K562 (cell line): ENCODE results near the gene ACADM. TPM values are rescaled to one million over a fixed set of nuclear protein-coding genes. Genes with fewer than 3 reads are reported as not detected.

ENCODE experiments used
- ATAC-seq: fragments of 200-7000 bp; cut with Tn5 transposase; 3 replicates; pipeline ENCODE4 v1.9.1; 2020; ENCODE audit warnings: moderate library complexity
- BruUV-seq: library from RNA; stranded (reverse); fragments of 400-500 nt; replicated peaks from 2 replicates; lab custom pipeline; 2021; lab: Mats Ljungman, UMichigan
- CTCF ChIA-PET: fragments of 300-600 bp; formaldehyde crosslinking; extraction: SDS; loops from one replicate; lab custom pipeline; 2021; ENCODE audit warnings: low intra/inter-chr PET ratio; lab: Yijun Ruan, JAX
- POLR2A ChIA-PET: fragments of 300-600, 350-650 bp; sonication (Branson Sonifier 250); formaldehyde crosslinking; extraction: SDS; loops from one replicate; lab custom pipeline; 2021; ENCODE audit warnings: antibody characterized with exemption, inconsistent platforms; lab: Yijun Ruan, JAX
- DNase-seq, 4 experiments: peaks; one replicate each; pipeline versions ENCODE4 v3.0.0 to v3.0.0-alpha.2; 2011 to 2018; ENCODE audit warnings: low spot score in 3 of 4, mixed read lengths in 3 of 4; ENCODE audit errors: extremely low read depth in 1 of 4
- FAIRE-seq: peaks from 2 replicates; lab custom pipeline; 2011; peaks lifted over from hg19 to GRCh38; lab: Jason Lieb, UNC
- H2AFZ ChIP-seq: 2 replicates; pipeline ENCODE4 v1.6.0; 2011; ENCODE audit warnings: low read depth, low read length, control low read depth, inconsistent platforms
- H3K27ac ChIP-seq: fragments of 200-600 bp; 3 replicates; pipeline ENCODE4 v1.8.0; 2011; ENCODE audit warnings: low read depth, mild to moderate bottlenecking, control low read depth, inconsistent platforms, low read length, moderate library complexity, mixed read lengths; ENCODE audit errors: extremely low read depth
- H3K27me3 ChIP-seq, 2 experiments: fragments of 300-600 bp in 1 of 2; 2 replicates in 1 of 2; 3 replicates in 1 of 2; pipeline versions ENCODE4 v1.6.0 to v1.8.0; 2011; ENCODE audit warnings: inconsistent platforms in 2 of 2, low read length in 2 of 2, mild to moderate bottlenecking in 1 of 2, mixed read lengths in 1 of 2, moderate library complexity in 1 of 2; ENCODE audit not compliant: control insufficient read depth in 2 of 2, insufficient read depth in 2 of 2
- H3K36me3 ChIP-seq: fragments of 300-600 bp; 3 replicates; pipeline ENCODE4 v1.8.0; 2011; ENCODE audit warnings: mild to moderate bottlenecking, low read length, inconsistent platforms; ENCODE audit not compliant: control insufficient read depth, insufficient read depth
- H3K4me1 ChIP-seq, 2 experiments: fragments of 200-600 bp in 1 of 2; replicated peaks in 1 of 2; 2 replicates in 1 of 2; 3 replicates in 1 of 2; pipeline versions ENCODE4 v1.5.1 to v1.8.0; 2011; ENCODE audit warnings: inconsistent platforms in 2 of 2, low read length in 2 of 2, mild to moderate bottlenecking in 1 of 2, mixed read lengths in 1 of 2, moderate library complexity in 1 of 2; ENCODE audit not compliant: control insufficient read depth in 2 of 2, insufficient read depth in 2 of 2
- H3K4me2 ChIP-seq: 2 replicates; pipeline ENCODE4 v1.6.1; 2011; ENCODE audit warnings: low read length, control low read depth, inconsistent platforms, mixed read lengths; ENCODE audit not compliant: insufficient read depth
- H3K4me3 ChIP-seq: fragments of 200-600 bp; sonication (generic), shearing (Covaris generic); 2 replicates; pipeline ENCODE4 v1.5.1; 2016; ENCODE audit warnings: control low read depth, inconsistent platforms
- H3K79me2 ChIP-seq: fragments of 200-600 bp; 3 replicates; pipeline ENCODE4 v1.8.0; 2011; ENCODE audit warnings: low read length, inconsistent platforms; ENCODE audit not compliant: control insufficient read depth, insufficient read depth
- H3K9ac ChIP-seq, 2 experiments: 2 replicates each; pipeline versions ENCODE4 v1.6.0 to v1.6.1; 2011; ENCODE audit warnings: low read depth in 2 of 2, low read length in 2 of 2, control low read depth in 1 of 2, inconsistent platforms in 1 of 2, mild to moderate bottlenecking in 1 of 2, mixed read lengths in 1 of 2; ENCODE audit not compliant: insufficient read depth in 1 of 2
- H3K9me1 ChIP-seq: one replicate; pipeline ENCODE4 v1.6.0; 2011; ENCODE audit warnings: inconsistent platforms, mild to moderate bottlenecking, low read length, moderate library complexity; ENCODE audit not compliant: control insufficient read depth, insufficient read depth
- H3K9me3 ChIP-seq: replicated peaks from 2 replicates; pipeline ENCODE4 v1.5.1; 2011; ENCODE audit warnings: low read depth, low read length, inconsistent platforms; ENCODE audit not compliant: control insufficient read depth, insufficient read depth
- H4K20me1 ChIP-seq: replicated peaks from 2 replicates; pipeline ENCODE4 v1.6.1; 2011; ENCODE audit warnings: low read length, inconsistent platforms, mixed read lengths; ENCODE audit not compliant: control insufficient read depth, insufficient read depth
- ATF3 ChIP-seq, 2 experiments: fragments of 450-650 bp in 1 of 2; sonication (generic) in 1 of 2; formaldehyde crosslinking in 1 of 2; IDR thresholded peaks in 1 of 2; conservative IDR thresholded peaks in 1 of 2; 2 replicates each; pipeline versions ENCODE4 v1.6.1 to v1.8.1; 2016 to 2023; ENCODE audit warnings: mild to moderate bottlenecking in 2 of 2, moderate library complexity in 2 of 2, inconsistent platforms in 1 of 2, missing genetic modification reagents in 1 of 2
- BACH1 ChIP-seq: fragments of 200-800 bp; sonication (Bioruptor generic); IDR thresholded peaks from 2 replicates; pipeline ENCODE4 v1.6.1; 2016; ENCODE audit warnings: missing genetic modification characterization, missing compliant biosample characterization
- BCOR ChIP-seq: fragments of 450-650 bp; IDR thresholded peaks from 2 replicates; pipeline ENCODE4 v1.6.1; 2016
- FOSL1 ChIP-seq: fragments of 200-800 bp; sonication (Bioruptor generic); conservative IDR thresholded peaks from 2 replicates; pipeline ENCODE4 v1.6.1; 2016; ENCODE audit warnings: missing genetic modification characterization, missing compliant biosample characterization
- FOXA1 ChIP-seq: fragments of 450-650 bp; IDR thresholded peaks from 2 replicates; pipeline ENCODE4 v1.6.1; 2016; ENCODE audit warnings: mild to moderate bottlenecking, borderline replicate concordance
- GATA2 ChIP-seq: sonication (generic); formaldehyde crosslinking; IDR thresholded peaks from 2 replicates; pipeline ENCODE4 v1.4.0; 2020; ENCODE audit warnings: mild to moderate bottlenecking, missing genetic modification reagents
- HDAC2 ChIP-seq: fragments of 450-650 bp; IDR thresholded peaks from 2 replicates; pipeline ENCODE4 v1.6.1; 2016; ENCODE audit warnings: mild to moderate bottlenecking
- JUND ChIP-seq, 2 experiments: IDR thresholded peaks; 2 replicates in 1 of 2; 3 replicates in 1 of 2; pipeline ENCODE4 v1.6.1; 2011; ENCODE audit warnings: borderline replicate concordance in 2 of 2, low read depth in 2 of 2, low read length in 2 of 2, improper control_type of control experiment in 1 of 2, missing biosample characterization in 1 of 2, missing genetic modification characterization in 1 of 2, missing genetic modification reagents in 1 of 2
- MAFF ChIP-seq: IDR thresholded peaks from 2 replicates; pipeline ENCODE4 v1.6.1; 2012; ENCODE audit warnings: low read length, improper control_type of control experiment
- RFX1 ChIP-seq: fragments of 450-650 bp; IDR thresholded peaks from 2 replicates; pipeline ENCODE4 v1.6.1; 2016; ENCODE audit warnings: mild to moderate bottlenecking, moderate library complexity
- SLC30A9 ChIP-seq: fragments of 250-450 bp; sonication (Bioruptor Pico); IDR thresholded peaks from 2 replicates; pipeline ENCODE4 v1.8.0; 2022; ENCODE audit warnings: mild to moderate bottlenecking, moderate library complexity
- SMARCE1 ChIP-seq: fragments of 450-650 bp; IDR thresholded peaks from 2 replicates; pipeline ENCODE4 v1.7.1; 2016; ENCODE audit warnings: mild to moderate bottlenecking
- ZBTB33 ChIP-seq: sonication (generic); formaldehyde crosslinking; IDR thresholded peaks from 2 replicates; pipeline ENCODE4 v1.8.1; 2023; ENCODE audit warnings: mild to moderate bottlenecking, missing genetic modification reagents
- ZNF561 ChIP-seq: fragments of 450-650 bp; formaldehyde crosslinking; conservative IDR thresholded peaks from 2 replicates; pipeline ENCODE4 v1.4.0; 2020; ENCODE audit warnings: mild to moderate bottlenecking, moderate library complexity
- WGBS: fragments of 100-300 bp; shearing (Covaris generic); methylation state at CpG from one replicate; pipeline ENCODE4 v1.1.6; 2016; ENCODE audit warnings: low coverage, mixed read lengths; ENCODE audit not compliant: insufficient coverage; ENCODE audit errors: missing lambda C conversion rate; 5-methylcytosine and 5-hydroxymethylcytosine counted together
- in situ Hi-C: fragments of 300-500 bp; cut with MboI; formaldehyde crosslinking; loops from 4 replicates; pipeline ENCODE4 v1.15.0; 2018; ENCODE audit warnings: inconsistent platforms, mixed read lengths
- intact Hi-C: fragments of 100-400 bp; cut with micrococcal nuclease; formaldehyde crosslinking; loops from 2 replicates; pipeline ENCODE4 v1.14.2; 2022
- polyA plus RNA-seq, 8 experiments: library from polyadenylated mRNA; depleted of rRNA in 4 of 8; stranded (reverse) in 5 of 8; unstranded in 3 of 8; fragments of >200 nt; fragmentation: Nextera tagmentation in 2 of 8; fragmentation: Illumina TruSeq in 1 of 8; extraction: Ambion mirVana in 2 of 8; extraction: Trizol in 1 of 8; gene quantifications; 2 replicates each; pipeline versions ENCODE4 v1.2.1 to v1.2.3, GENCODE V29; 2011 to 2014; ENCODE audit warnings: inconsistent platforms in 1 of 8, missing spikeins in 1 of 8
- total RNA-seq, 7 experiments: library from RNA; depleted of rRNA in 6 of 7; stranded (reverse); fragments of >200 nt in 6 of 7; fragmentation: Illumina TruSeq in 2 of 7; extraction: Trizol in 2 of 7; gene quantifications; 2 replicates each; pipeline versions ENCODE4 v1.2.1 to v1.2.3, GENCODE V29; 2011 to 2021; ENCODE audit warnings: low replicate concordance in 1 of 7
- TF ChIP-seq, protein P1 (sequence below): fragments of 450-650 bp; IDR thresholded peaks from 2 replicates; pipeline ENCODE4 v1.7.0; 2016; ENCODE audit warnings: borderline replicate concordance

ACADM gene
- total and polyA plus RNA-seq, 9 of the 15 experiments (the other 6 are each of a cell fraction or from before 2014, with no cell fraction given), result 82.5 to 156 (median 123) TPM

- TF ChIP-seq ATF3 (IDR thresholded peaks at IDR 0.05), result peak; percentile 51; the same call in 1 of the 2 replicates
- no peak for TF ChIP-seq ATF3 (CRISPR knock-in tag; conservative IDR thresholded peaks at IDR 0.05)
- TF ChIP-seq SMARCE1, result peak; percentile 64; the same call in 1 of the 2 replicates
- TF ChIP-seq BACH1 (tag), result no peak
- TF ChIP-seq RFX1, result no peak
- 0 out of 2 replicates have a peak, but pooled peaks have one; percentile 15 for TF ChIP-seq FOSL1 (tag)
- peak; percentile 68; the same call in 1 of the 2 replicates for TF ChIP-seq JUND (IDR thresholded peaks at IDR 0.05; ENCODE audit: borderline replicate concordance, low read depth, low read length)
- TF ChIP-seq JUND (tag; IDR thresholded peaks at IDR 0.05; ENCODE audit: borderline replicate concordance, low read depth, low read length), result peak; percentile 35; the same call in 1 of the 3 replicates
Observed at GRCh38 chr1:75791022-75791421, 66.5 kb downstream of the ACADM start (continued).

GRCh38 chr1:75792091-75792490 is 67.6 kb downstream of the ACADM start:
- H3K4me3 ChIP-seq, result no peak overlapping the region; the same call in 1 of the 2 replicates
- peaks cover 93% of the 10 kb centered on the region for H3K36me3 ChIP-seq
- POLR2A ChIA-PET, result no interaction called here
- H3K27ac ChIP-seq, result peak overlapping the region; percentile 18; the same call in 1 of the 3 replicates
- H3K9ac ChIP-seq, result peak overlapping the region in 1 of 2 experiments; percentile 95; a peak in 1 of 4 replicates
- no peak for ATAC-seq
- WGBS, result 83% methylated on average over 3 of the region's 3 CpGs
- H3K4me2 ChIP-seq, result peak overlapping the region; percentile 29; the same call in 1 of the 2 replicates
- peaks cover 74% of the 10 kb centered on the region for H3K79me2 ChIP-seq
- no peak overlapping the region for H2AFZ ChIP-seq
- no peak for FAIRE-seq
- CTCF ChIA-PET, result no interaction called here
- DNase-seq, result no peak
- in situ Hi-C loops, result no loop called here
- intact Hi-C loops, result no loop called here
- H3K9me3 ChIP-seq, result no peaks in the 10 kb centered on the region
- no peaks in the 10 kb centered on the region for H3K9me1 ChIP-seq
- no TSS peak for BruUV-seq
- H4K20me1 ChIP-seq, result peaks cover 62% of the 10 kb centered on the region
- H3K4me1 ChIP-seq, result peaks cover 10 to 13% of the 10 kb centered on the region in 2 experiments; a peak in 4 of 5 replicates
- no peaks in the 10 kb centered on the region for H3K27me3 ChIP-seq
- TF ChIP-seq ZNF561 (CRISPR knock-in tag) (no peak), GATA2 (CRISPR knock-in tag) (no peak), HDAC2 (no peak), ZBTB33 (no peak), SLC30A9 (CRISPR knock-in tag) (no peak), MAFF (no peak), BCOR (no peak), FOXA1 (no peak)
- TF ChIP-seq, protein P1, sequence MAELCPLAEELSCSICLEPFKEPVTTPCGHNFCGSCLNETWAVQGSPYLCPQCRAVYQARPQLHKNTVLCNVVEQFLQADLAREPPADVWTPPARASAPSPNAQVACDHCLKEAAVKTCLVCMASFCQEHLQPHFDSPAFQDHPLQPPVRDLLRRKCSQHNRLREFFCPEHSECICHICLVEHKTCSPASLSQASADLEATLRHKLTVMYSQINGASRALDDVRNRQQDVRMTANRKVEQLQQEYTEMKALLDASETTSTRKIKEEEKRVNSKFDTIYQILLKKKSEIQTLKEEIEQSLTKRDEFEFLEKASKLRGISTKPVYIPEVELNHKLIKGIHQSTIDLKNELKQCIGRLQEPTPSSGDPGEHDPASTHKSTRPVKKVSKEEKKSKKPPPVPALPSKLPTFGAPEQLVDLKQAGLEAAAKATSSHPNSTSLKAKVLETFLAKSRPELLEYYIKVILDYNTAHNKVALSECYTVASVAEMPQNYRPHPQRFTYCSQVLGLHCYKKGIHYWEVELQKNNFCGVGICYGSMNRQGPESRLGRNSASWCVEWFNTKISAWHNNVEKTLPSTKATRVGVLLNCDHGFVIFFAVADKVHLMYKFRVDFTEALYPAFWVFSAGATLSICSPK, result no peak
